Type B pancreatic cell (in vitro differentiated cells): ENCODE data around the gene KCNE3. TPM values are rescaled to one million over a fixed set of nuclear protein-coding genes. Genes with fewer than 3 reads are reported as not detected.
A peak's percentile ranks its signal among the peaks of the same experiment; 100 is the strongest.

Experiments used
- DNase-seq: peaks from one replicate; pipeline ENCODE4 v3.0.0; 2021; ENCODE audit warnings: mixed read lengths; ENCODE audit not compliant: unreplicated experiment; ENCODE audit errors: extremely low spot score
- H3K27ac Mint-ChIP-seq: 2 replicates; pipeline ENCODE4 v1.8.0; 2021; ENCODE audit warnings: mild to moderate bottlenecking, mixed read lengths
- H3K27me3 Mint-ChIP-seq: 2 replicates; pipeline ENCODE4 v1.8.0; 2021; ENCODE audit warnings: mixed read lengths
- H3K36me3 Mint-ChIP-seq: 2 replicates; pipeline ENCODE4 v1.8.0; 2021; ENCODE audit warnings: mixed read lengths
- H3K4me1 Mint-ChIP-seq: one replicate; pipeline ENCODE4 v1.8.0; 2021; ENCODE audit warnings: mixed read lengths; ENCODE audit not compliant: unreplicated experiment
- H3K4me3 Mint-ChIP-seq: 2 replicates; pipeline ENCODE4 v1.8.0; 2021; ENCODE audit warnings: mild to moderate bottlenecking, mixed read lengths
- H3K9me3 Mint-ChIP-seq: 2 replicates; pipeline ENCODE4 v1.8.0; 2021; ENCODE audit warnings: mixed read lengths
- CTCF ChIP-seq: fragments of 200-600 bp; sonication (generic); conservative IDR thresholded peaks from 2 replicates; pipeline ENCODE4 v1.5.0; 2021; ENCODE audit warnings: antibody characterized with exemption, mild to moderate bottlenecking
- total RNA-seq: library from RNA; stranded (reverse); gene quantifications from 2 replicates; pipeline ENCODE4 v1.2.1, GENCODE V29; 2021; ENCODE audit warnings: low replicate concordance

Gene KCNE3
- total RNA-seq, 1 donor from 2014 or later = 12.5 TPM

GRCh38 chr11:74487875-74488274 is 20.5 kb upstream of the KCNE3 start:
- no peak overlapping the region for H3K27ac Mint-ChIP-seq
- peak; percentile 44 for TF ChIP-seq CTCF
- H3K9me3 Mint-ChIP-seq = no peaks in the 10 kb centered on the region
- H3K27me3 Mint-ChIP-seq = no peaks in the 10 kb centered on the region
- H3K36me3 Mint-ChIP-seq = peaks cover 3% of the 10 kb centered on the region
- DNase-seq = no peak
- H3K4me3 Mint-ChIP-seq = no peak overlapping the region
- peaks cover 10% of the 10 kb centered on the region for H3K4me1 Mint-ChIP-seq

- no peak for DNase-seq
- TF ChIP-seq CTCF = no peak
- H3K27me3 Mint-ChIP-seq = no peaks in the 10 kb centered on the region
- no peak overlapping the region for H3K4me3 Mint-ChIP-seq
- H3K36me3 Mint-ChIP-seq = no peaks in the 10 kb centered on the region
- no peaks in the 10 kb centered on the region for H3K9me3 Mint-ChIP-seq
- H3K27ac Mint-ChIP-seq = no peak overlapping the region
- peaks cover 4% of the 10 kb centered on the region for H3K4me1 Mint-ChIP-seq
Observed at GRCh38 chr11:74485868-74486267, 18.5 kb upstream of the KCNE3 start.

- no peak for DNase-seq
- no peaks in the 10 kb centered on the region for H3K4me1 Mint-ChIP-seq
- H3K27ac Mint-ChIP-seq = no peak overlapping the region
- no peaks in the 10 kb centered on the region for H3K36me3 Mint-ChIP-seq
- no peak overlapping the region for H3K4me3 Mint-ChIP-seq
- no peak for TF ChIP-seq CTCF
- H3K9me3 Mint-ChIP-seq = no peaks in the 10 kb centered on the region
- H3K27me3 Mint-ChIP-seq = peaks cover 3% of the 10 kb centered on the region
Observed at GRCh38 chr11:74480688-74481417, 13.5 kb upstream of the KCNE3 start.

- DNase-seq = no peak
- Mint-ChIP-seq H3K27ac (no peak overlapping the region), H3K27me3 (peaks cover 3% of the 10 kb centered on the region), H3K4me1 (no peaks in the 10 kb centered on the region), H3K4me3 (no peak overlapping the region), H3K9me3 (no peaks in the 10 kb centered on the region), H3K36me3 (no peaks in the 10 kb centered on the region)
- TF ChIP-seq CTCF = no peak
Observed at GRCh38 chr11:74479732-74480123, 12.4 kb upstream of the KCNE3 start.

GRCh38 chr11:74478877-74479731 is 11.8 kb upstream of the KCNE3 start:
- H3K27me3 Mint-ChIP-seq = peaks cover 3% of the 10 kb centered on the region
- DNase-seq = no peak
- H3K27ac Mint-ChIP-seq = no peak overlapping the region
- H3K36me3 Mint-ChIP-seq = no peaks in the 10 kb centered on the region
- TF ChIP-seq CTCF = no peak
- H3K4me1 Mint-ChIP-seq = no peaks in the 10 kb centered on the region
- H3K4me3 Mint-ChIP-seq = no peak overlapping the region
- no peaks in the 10 kb centered on the region for H3K9me3 Mint-ChIP-seq
